ENCODE measurements around the gene TBC1D22A. TPM values are rescaled to one million over a fixed set of nuclear protein-coding genes. Genes with fewer than 3 reads are reported as not detected.

Gene TBC1D22A
- total RNA-seq, 2 experiments from 2014 or later, result 22.3 to 43.9 TPM

- Histone ChIP-seq H3K9me3 (ENCODE audit: low read length) (no peaks in the 10 kb centered on the region), H3K27ac (ENCODE audit: low read depth, low read length, poor library complexity, severe bottlenecking) (no peak overlapping the region), H2AFZ (ENCODE audit: low read length) (no peak overlapping the region), H3K79me2 (ENCODE audit: insufficient read depth, low read depth, low read length) (no peaks in the 10 kb centered on the region), H3K4me2 (ENCODE audit: low read length) (no peak overlapping the region), H3K36me3 (ENCODE audit: insufficient read depth, low read length) (no peaks in the 10 kb centered on the region), H4K20me1 (ENCODE audit: insufficient read depth, low read length) (no peaks in the 10 kb centered on the region), H3K4me1 (ENCODE audit: insufficient read depth, low read length, poor library complexity, severe bottlenecking) (no peaks in the 10 kb centered on the region), H3K4me3 (ENCODE audit: low read depth, low read length, poor library complexity, severe bottlenecking) (no peak overlapping the region), H3K9me2 (ENCODE audit: insufficient read depth, low read length) (no peaks in the 10 kb centered on the region)
- no TSS peak for BruUV-seq (replicated peaks)
- CTCF ChIA-PET (ENCODE audit: unreplicated experiment), result no interaction called here
- POLR2A ChIA-PET, result no interaction called here
- intact Hi-C loops (cut with micrococcal nuclease; ENCODE audit: unreplicated experiment), result no loop called here
- TF ChIP-seq EZH2phosphoT487 (IDR thresholded peaks at IDR 0.05; ENCODE audit: borderline replicate concordance, low read depth, low read length) (no peak), CTCF (conservative IDR thresholded peaks at IDR 0.05; ENCODE audit: low read length) (no peak)
- no peak for DNase-seq (ENCODE audit: low spot score)
These were observed 278.2 kb downstream of the TBC1D22A start for GRCh38 chr22:47040486-47041270.

- H3K79me2 ChIP-seq (ENCODE audit: insufficient read depth, low read depth, low read length), result no peaks in the 10 kb centered on the region
These were observed 279.0 kb downstream of the TBC1D22A start for GRCh38 chr22:47041271-47042115.

More at GRCh38 chr22:47041271-47042115, 279.0 kb downstream of the TBC1D22A start:
- H4K20me1 ChIP-seq (ENCODE audit: insufficient read depth, low read length), result no peaks in the 10 kb centered on the region
- H2AFZ ChIP-seq (ENCODE audit: low read length), result no peak overlapping the region
- CTCF ChIA-PET (ENCODE audit: unreplicated experiment), result no interaction called here
- no peaks in the 10 kb centered on the region for H3K9me2 ChIP-seq (ENCODE audit: insufficient read depth, low read length)
- intact Hi-C loops (cut with micrococcal nuclease; ENCODE audit: unreplicated experiment), result no loop called here
- H3K4me2 ChIP-seq (ENCODE audit: low read length), result no peak overlapping the region
- H3K27ac ChIP-seq (ENCODE audit: low read depth, low read length, poor library complexity, severe bottlenecking), result no peak overlapping the region
- H3K4me1 ChIP-seq (ENCODE audit: insufficient read depth, low read length, poor library complexity, severe bottlenecking), result no peaks in the 10 kb centered on the region
- no peak for DNase-seq (ENCODE audit: low spot score)
- POLR2A ChIA-PET, result no interaction called here
- H3K9me3 ChIP-seq (ENCODE audit: low read length), result no peaks in the 10 kb centered on the region
- no peaks in the 10 kb centered on the region for H3K36me3 ChIP-seq (ENCODE audit: insufficient read depth, low read length)
- no TSS peak for BruUV-seq (replicated peaks)
- H3K4me3 ChIP-seq (ENCODE audit: low read depth, low read length, poor library complexity, severe bottlenecking), result no peak overlapping the region
- TF ChIP-seq EZH2phosphoT487 (IDR thresholded peaks at IDR 0.05; ENCODE audit: borderline replicate concordance, low read depth, low read length) (no peak), CTCF (conservative IDR thresholded peaks at IDR 0.05; ENCODE audit: low read length) (no peak)

All from OCI-LY7 (cell line).